Measurements from ENCODE around the gene FYN. TPM values are rescaled to one million over a fixed set of nuclear protein-coding genes. Genes with fewer than 3 reads are reported as not detected.

Gene FYN
- total RNA-seq, 1 donor: 91.9 TPM

DNA sequence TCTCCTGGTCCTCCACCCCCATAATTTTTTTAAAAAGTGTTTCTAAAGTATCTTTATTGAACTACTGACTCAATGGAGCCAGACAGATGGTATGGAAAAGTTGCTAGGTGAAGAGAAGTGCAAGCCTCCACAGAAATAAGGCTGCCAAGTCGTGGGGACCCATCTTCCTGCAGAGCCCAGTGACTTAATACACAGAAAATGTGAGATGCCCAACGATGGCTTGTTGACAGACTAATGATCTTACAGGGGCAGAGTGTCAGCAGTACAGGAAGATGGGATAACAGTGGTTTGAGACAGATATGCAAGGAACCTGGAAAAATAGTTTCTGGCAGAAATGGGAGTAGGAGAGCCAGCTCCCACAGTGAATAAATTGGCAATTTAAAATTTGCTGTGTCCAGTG lies 43.3 kb downstream of the FYN start:
- H3K4me3 ChIP-seq (ENCODE audit: low read depth, low read length): no peak overlapping the region
- DNase-seq (ENCODE audit: low read depth): no peak
- TF ChIP-seq, protein P1, sequence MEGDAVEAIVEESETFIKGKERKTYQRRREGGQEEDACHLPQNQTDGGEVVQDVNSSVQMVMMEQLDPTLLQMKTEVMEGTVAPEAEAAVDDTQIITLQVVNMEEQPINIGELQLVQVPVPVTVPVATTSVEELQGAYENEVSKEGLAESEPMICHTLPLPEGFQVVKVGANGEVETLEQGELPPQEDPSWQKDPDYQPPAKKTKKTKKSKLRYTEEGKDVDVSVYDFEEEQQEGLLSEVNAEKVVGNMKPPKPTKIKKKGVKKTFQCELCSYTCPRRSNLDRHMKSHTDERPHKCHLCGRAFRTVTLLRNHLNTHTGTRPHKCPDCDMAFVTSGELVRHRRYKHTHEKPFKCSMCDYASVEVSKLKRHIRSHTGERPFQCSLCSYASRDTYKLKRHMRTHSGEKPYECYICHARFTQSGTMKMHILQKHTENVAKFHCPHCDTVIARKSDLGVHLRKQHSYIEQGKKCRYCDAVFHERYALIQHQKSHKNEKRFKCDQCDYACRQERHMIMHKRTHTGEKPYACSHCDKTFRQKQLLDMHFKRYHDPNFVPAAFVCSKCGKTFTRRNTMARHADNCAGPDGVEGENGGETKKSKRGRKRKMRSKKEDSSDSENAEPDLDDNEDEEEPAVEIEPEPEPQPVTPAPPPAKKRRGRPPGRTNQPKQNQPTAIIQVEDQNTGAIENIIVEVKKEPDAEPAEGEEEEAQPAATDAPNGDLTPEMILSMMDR (IDR thresholded peaks at IDR 0.05; ENCODE audit: insufficient read depth, low read length): no peak

DNA sequence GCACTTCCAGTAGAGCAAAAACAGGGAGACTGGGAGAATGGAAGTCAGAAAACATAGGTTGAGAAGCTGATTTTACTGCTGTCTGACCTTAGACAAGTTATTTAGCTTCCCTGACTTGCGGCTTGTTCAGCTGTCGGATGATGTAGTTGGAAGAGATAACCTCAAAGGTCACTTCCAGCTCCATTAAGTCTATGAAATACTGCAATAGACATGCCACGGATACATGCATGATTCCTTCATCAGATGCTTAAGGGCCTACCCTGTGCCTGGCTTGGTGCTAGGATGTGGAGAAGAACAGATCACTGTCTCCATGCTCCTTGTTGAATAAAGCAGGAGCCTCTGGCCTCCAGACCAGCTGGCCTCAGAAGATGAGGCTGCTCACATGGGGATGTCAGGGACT lies 43.7 kb downstream of the FYN start:
- no peak overlapping the region for H3K4me3 ChIP-seq (ENCODE audit: low read depth, low read length)
- DNase-seq (ENCODE audit: low read depth): no peak
- TF ChIP-seq, protein P1 (IDR thresholded peaks at IDR 0.05; ENCODE audit: insufficient read depth, low read length): no peak

DNA sequence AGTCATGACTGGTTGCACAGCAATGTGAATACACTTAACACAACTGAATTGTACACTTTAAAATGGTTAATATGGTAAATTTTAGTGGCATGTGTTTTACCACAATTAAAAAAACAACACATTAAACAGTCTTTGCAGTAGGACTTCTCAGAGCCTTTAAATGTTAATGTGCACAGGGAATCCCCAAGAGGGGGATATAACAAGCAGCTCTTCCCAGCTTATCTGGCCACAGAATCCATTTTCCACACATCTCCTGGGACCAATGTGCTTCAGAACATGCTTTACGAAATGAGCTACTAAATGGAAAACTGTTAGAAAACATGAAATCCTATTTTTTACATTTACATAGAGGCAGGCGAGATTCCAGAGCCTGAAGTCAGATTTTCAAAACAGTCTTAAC lies 44.4 kb downstream of the FYN start:
- TF ChIP-seq, protein P1 (IDR thresholded peaks at IDR 0.05; ENCODE audit: insufficient read depth, low read length): no peak
- no peak overlapping the region for H3K4me3 ChIP-seq (ENCODE audit: low read depth, low read length)
- DNase-seq (ENCODE audit: low read depth): no peak

DNA sequence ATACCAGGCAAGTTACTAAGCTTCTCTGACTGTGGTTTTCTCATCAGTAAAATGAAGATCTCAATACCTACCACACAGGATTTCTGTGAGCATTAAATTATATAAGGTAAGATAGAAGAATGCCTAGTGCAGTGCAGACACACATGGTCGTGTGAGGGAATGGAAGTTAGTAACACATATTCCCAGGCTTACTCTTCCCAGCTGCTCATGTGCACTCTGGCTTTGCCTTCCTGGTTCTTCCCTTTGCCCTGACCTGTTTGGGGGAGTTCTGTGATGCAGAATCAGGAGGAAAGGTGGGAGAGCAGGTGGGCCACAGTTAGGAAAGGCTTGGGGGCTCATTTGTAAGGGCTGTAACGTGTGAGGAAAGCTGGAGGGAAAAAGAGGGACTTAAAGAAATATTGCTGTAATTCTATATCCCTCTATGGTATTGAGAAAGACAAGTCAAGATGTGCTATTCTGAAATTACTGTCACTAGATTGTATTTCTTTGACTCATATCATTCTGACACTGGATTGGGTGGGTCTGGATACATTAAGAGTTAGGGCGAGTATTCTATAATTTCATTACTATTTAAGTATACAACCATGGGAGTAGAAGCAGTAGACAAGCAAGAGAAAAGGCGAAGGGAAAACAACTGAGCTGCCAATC lies 47.7 kb downstream of the FYN start:
- TF ChIP-seq, protein P1 (IDR thresholded peaks at IDR 0.05; ENCODE audit: insufficient read depth, low read length): no peak
- DNase-seq (ENCODE audit: low read depth): no peak

GRCh38 chr6:111824608-111825337 lies 48.5 kb downstream of the FYN start:
- H3K4me3 ChIP-seq (ENCODE audit: low read depth, low read length): no peak overlapping the region
- TF ChIP-seq, protein P1 (IDR thresholded peaks at IDR 0.05; ENCODE audit: insufficient read depth, low read length): no peak
- DNase-seq (ENCODE audit: low read depth): no peak

More for the DNA sequence above, 47.7 kb downstream of the FYN start:
- no peak overlapping the region for H3K4me3 ChIP-seq (ENCODE audit: low read depth, low read length)

DNA sequence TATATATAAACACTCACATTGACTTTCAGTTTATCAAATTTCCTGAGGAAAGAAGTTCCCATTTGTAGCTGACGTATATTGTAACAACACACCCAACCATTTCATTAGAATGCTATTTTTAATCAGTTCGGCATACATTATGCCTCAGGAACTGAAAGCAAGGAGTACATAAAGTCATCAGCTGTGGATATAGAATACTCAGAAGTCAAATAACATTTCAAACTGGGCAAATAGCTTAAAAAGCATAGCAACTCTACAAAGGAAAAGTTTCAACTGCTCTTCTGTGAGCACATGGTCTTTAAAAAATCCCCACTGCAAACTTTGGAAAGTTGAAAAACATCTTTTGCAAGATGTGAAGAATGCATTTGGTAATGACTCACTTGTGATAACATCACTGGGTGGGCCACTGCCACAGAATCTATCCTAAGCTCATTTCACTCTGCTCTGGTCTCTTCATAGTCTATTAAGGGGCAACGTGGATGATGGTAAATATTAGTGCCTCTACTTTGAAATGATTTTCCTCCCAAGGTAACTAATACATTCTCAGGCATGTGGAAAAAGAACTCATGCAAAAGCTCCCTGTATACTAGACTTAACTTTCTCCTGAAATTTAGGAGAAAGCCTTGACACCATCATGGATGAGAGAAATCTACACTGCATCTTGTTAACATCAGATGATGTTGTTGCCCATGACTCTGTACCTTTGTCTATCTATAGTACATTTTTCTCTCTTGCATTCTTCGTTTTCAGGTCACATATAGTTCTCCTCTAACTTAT lies 49.2 kb downstream of the FYN start:
- DNase-seq (ENCODE audit: low read depth): peak; percentile 88

More for the DNA sequence above, 49.2 kb downstream of the FYN start:
- H3K4me3 ChIP-seq (ENCODE audit: low read depth, low read length): peak overlapping the region; percentile 34
- TF ChIP-seq, protein P1 (IDR thresholded peaks at IDR 0.05; ENCODE audit: insufficient read depth, low read length): no peak

Measured in fibroblast of the aortic adventitia (primary cell).